Measurements from ENCODE around the gene RAB7A.

RAB7A gene

DNA sequence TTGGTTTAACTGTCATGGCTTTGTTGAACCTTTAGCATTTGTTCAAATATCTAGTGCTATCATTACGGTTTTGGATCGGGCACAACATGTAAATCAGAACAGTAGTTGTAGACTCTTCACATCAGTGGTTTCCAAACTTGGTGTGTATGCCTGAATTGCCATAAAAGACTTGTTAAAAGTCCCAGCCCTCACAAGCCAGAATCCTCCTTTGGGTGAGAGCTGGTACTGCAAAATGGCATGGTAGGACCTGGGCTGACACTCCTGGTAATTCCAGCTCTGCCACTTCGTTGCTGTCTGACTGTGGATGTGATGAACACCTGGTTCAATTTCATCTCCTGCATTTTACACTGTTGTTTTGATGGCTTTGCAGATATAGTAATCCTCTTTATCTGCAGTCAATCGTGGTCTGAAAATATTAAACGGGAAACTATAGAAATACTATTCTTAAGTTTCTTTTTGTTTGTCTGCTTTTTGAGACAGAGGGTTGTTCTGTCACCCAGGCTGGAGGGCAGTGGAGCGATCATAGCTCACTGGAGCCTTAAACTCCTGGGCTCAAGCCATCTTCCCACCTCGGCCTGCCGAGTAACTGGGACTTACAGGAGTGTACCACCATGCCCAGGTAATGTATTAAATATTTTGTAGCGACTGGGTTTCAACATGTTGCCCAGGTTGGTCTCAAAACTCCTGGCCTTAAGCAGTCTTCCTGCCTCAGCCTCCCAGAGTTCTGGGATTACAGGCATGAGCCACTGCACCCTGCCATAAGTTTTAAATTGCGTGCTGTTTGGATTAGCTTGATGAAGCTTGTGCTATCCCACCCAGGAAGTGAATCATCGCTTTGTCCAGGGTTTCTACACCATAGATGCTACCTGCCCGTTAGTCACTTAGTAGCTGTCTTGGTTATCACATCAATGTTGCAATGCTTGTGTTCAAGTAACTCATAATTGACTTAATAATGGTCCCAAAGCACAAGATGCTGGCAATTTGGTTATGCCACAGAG, 61.6 kb downstream of the RAB7A start:
- no peak for DNase-seq

DNA sequence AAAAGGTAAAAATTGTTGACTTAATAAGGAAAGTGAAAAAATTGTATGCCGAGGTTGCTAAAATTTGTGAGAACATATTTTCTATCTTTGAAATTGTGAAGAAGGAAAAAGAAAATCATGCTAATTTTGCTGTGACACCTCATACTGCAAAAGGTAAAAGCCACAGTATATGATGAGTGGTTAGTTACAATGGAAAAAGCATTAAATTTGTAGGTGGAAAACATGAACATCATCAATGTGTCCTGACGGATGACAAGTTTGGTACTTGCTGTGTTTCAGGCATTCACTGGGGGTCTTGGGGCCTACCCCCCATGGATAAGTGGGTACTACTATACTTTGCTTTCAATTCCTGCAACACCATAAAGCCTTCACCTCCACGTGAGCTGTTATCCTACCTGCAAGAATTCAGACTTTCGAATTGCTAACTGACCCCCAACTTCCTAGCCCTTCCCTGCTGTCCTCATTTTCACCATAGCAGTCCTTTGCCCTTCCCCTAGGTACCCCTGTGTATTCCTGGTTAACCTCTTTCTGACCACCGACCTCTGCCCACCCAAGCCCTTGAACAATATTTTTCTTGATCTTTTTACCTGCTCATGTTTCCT, 62.4 kb downstream of the RAB7A start:
- DNase-seq = no peak

DNA sequence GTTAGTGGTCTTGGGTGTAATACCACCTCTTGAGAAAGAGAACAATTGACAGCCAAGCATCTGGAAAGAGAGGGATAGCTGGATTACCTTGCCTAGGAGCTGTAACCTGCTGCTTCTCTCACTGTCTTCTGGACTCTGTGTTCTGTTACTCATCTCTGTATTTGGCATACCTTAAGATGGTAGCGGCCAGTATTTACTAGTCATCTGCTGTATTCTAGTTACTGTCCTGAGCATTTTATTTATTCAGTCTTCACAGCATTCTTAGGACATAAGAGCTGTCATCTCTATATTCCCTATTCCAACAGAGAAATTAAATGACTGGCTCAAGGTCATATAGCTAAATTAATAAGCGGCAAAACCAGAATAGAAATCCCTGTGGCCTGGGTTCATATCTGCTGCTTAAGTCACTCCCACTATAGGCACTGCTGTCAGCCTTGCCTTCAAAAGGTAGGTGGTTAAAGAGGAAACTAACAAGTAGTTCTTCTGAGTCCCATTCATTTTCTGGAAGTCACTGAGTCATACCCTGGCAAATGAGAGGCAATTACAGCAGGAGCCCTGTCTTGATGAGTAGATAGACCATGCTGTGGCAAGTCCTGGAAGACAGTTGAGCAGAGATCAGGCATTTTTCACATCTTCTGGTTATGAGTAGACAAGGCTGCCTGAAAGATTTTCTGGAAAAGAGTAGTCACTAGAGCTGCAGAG, 68.2 kb downstream of the RAB7A start:
- DNase-seq = peak in 10 of 56 donors; percentile 15 to 56 (median 40)

DNA sequence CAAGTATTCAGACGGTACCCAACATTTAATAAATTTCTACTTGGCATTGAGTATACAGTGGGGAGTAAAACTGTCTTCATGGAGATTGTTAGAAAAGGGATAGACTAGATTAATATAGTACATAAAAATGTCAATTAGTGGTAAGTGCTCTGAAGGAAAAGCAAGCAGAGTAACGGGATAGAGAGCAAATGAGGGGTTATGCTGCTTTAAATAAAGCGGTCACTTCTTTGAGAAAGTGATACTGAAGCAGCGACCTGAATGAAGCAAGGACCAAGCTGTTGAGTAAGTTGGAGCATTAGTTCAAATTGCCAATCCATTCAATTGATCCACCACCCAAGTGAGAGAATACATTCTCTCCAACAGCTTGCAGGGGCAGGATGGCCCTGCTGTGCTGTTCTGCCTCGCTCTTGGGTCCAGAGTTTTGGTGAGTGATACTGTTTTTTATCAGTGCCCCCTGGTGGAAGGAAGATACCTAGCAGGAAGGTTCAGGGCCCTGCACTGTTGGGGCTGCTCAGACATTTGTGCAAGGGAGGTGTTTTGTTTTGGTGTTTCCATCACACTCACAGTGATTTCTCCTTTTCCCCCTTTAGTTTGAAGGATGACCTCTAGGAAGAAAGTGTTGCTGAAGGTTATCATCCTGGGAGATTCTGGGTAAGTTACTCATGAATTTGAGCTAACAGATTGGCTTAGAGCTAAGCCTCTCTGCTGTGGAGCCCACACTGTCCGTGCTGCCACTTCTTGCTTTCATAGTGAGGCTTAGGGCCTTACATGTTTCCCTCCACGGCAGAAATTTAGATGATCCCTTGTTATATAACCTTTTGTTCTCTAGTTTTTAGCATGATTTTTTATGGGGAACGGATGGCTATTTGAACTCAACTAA, 69.0 kb downstream of the RAB7A start:
- peak in 31 of 56 donors; percentile 11 to 65 (median 29) for DNase-seq

DNA sequence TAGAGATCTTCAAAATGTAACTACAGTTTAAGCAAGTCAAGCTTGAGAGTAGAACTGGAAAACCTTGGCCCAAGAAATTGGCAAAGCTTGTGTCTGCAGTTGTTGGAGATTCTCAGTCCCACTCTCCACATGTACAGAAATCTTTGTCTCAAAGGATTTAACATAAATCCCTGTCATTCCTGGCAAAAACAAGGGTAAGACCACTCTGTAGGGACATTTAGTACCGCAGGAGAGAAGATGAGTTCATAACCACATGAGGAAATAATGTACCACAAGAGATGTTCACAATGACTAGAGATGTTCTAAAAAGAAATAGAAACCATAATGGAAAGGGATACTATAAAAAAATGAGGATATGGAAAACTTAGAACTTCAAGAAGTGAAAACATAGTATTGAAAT, 73.7 kb downstream of the RAB7A start:
- DNase-seq = no peak

DNA sequence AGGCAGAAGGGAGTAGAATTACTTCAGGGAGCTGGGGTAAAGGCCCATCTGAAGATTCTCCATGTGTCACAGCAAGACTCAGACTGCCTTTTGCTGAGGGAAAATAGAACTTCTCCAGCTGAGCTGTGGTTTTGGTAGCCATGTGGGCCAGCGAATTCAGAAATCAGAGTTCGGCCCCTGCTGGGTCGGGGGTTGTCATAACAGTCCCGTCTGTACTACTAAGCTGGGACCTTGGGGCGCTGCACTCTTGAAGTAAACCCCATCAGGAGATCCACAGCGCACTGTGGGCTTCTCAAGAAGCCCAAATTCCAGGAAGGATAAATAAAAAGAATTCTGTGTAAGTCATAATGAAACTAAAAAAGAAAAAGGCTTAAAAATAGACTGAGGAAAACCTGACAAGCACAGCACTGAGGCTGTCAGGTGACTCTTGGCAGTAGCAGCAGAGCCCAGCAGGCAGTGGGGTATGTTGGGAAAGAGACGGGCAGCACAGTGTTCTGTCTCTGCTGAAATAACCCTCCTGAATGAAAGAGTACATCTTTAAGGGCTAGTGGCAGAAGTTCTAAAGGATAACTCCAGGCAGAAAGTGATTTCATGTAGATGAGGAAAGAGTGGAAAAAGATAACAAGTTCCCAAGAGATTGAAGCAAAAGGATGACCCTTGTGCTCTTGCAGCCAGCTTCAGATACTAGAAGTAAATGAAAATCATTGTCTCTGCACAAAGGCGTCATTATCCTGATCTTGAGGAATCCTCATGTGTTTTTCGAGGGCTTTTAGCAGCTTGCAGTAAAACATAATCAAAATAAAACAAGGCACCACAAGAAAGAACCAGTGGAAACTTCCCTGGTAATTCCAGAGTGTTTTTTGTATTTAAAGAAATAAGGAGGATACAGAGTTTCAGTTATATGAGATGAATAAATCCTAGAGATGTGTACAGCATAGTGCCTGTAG, 74.5 kb downstream of the RAB7A start:
- DNase-seq = peak in 32 of 56 donors; percentile 11 to 66 (median 34)

DNA sequence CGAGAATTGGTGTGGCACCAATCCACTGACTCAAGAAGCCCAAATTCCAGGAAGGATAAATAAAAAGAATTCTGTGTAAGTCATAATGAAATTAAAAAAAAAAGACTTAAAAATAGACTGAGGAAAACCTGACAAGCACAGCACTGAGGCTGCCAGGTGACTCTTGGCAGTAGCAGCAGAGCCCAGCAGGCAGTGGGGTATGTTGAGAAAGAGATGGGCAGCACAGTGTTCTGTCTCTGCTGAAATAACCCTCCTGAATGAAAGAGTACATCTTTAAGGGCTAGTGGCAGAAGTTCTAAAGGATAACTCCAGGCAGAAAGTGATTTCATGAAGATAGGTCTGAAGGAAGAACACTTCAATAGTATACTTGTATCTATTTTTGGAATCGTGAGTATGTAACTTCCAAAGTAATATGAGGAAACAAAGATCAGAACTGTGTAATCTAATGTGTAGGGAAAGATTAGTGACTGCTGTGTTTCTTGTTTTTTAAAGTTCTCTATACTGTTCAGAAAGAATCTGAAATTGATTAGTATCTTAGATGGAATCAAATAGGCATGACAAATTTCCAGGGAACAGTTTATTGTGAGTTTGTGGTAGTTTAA, 75.9 kb downstream of the RAB7A start:
- no peak for DNase-seq

DNA sequence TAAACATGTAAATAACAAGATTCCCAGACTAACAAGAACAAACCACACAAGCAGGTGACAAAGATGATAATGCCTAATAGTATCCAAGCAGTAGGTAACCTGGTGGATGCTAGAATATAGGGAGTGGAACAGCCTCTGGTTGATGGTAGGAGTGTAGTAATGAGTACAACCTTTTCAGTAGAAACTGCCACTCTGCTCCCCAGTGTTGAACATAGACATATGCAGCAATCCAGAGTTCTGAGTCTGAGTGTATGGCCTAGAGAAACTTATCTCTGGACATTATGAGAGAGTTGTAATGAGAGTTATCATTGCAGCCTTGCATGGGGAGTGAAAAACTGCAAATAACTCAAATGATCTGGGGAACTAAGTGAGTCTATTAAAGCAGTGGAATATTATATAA, 77.3 kb downstream of the RAB7A start:
- no peak for DNase-seq

DNA sequence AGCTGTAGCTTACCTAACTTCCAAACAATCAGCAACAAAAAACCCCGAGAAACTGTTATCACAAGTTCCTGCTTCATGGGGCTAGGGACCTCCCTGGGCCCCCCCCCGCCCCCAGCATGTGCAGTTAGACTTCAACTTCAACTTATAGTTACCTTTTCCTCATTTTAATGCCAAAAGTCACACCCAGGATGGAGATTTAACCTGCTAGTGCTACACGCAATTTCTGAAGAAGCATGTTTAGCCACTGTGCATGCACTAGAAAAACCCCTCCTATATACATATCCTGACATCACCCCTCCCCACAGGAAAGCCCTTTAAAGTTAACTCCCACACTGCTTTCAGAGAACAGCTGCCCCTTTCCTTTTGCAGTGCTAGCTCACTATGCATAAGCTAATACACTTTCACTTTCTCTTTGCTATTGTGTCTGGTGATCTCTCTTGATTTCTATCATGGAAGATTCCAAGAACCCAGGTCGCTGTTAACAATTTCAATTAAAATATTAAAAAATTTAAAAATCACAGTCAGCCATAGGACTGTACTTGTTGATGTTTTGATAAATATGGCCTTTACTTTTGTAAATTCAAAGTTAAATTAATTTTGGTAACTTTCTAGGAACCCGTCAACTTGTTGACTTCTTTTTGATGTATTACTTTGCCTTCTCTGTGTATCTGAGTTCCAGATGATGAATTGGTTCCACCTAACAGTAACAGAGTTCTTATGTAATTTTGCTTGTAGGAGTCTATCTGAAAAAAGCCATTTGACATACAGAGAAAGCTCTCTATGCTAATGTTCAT, 78.2 kb downstream of the RAB7A start:
- DNase-seq = no peak

DNA sequence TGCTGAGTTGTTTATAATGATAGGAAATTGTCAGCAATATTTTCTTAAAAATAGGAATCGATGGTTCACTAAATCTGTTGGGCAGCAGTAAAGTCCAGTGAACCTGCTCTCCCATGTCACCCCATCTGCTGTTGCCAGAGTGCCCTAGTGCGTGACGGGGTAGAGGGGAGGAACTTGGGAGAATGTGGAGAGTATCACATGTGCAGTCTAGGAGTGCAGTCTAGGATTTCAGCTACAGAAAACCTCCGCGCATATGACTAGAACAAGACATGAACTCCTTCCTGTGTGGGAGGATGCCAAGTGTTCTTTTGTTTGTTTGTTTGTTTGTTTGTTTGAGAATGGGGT, 78.8 kb downstream of the RAB7A start:
- DNase-seq = no peak

DNA sequence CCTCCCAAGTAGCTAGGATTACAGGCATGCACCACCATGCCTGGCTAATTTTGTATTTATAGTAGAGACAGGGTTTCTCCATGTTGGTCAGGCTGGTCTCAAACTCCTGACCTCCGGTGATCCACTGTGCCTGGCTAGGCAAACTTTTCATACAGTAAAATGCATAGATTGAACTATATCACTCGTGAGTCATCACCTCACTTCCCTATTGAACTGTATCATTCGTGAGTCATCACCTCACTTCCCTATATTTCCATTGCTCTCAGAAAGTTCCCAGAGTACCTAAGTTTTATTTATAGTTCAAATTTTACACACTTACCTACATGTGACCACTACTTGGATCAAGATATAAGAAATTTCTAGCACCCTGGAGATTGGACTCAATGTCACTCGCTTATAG, 79.8 kb downstream of the RAB7A start:
- DNase-seq = no peak

DNA sequence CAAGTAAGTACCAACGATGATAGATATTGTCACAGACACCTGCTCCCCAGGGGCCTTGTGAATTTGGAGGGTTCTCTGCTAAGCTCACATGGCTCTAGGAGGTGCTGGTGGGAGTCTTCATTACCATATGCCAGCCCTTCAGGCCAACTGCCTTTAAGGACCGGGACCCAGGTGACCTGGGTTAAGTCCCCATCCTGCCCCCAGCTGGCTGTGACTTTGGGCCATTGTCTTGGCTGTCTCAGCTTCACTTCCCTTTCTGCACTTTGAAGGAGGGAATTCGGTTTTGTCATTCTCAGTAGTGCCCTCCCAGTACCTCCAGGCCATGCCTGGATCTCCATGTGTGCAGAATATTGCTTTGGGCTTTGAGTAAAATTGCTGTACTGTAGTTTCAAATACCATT, 80.6 kb downstream of the RAB7A start:
- no peak for DNase-seq

DNA sequence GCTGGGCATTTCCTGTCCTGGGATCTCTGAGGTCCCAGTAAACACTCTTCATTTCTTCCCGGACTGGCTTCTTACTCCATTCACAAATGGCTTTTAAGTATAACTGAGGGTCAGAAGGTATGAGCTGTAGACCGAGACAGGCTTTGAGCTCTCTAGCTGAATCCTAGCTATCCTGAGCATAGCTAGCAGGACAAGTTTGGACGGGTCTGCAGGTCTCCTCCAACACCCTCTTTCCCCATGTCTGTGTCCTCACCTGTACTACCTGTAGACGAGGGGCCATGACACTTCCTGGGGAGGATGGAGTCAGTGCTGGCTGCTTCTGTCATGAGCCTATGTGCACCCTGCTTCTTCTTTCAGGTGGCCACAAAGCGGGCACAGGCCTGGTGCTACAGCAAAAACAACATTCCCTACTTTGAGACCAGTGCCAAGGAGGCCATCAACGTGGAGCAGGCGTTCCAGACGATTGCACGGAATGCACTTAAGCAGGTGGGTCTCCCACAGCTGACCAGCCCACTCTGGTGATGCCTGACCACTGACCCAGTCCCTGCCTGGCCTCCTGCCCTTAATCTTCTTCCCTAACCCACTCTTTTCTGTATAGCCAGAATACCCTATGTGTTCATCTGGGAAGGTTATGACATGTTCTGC, 81.3 kb downstream of the RAB7A start:
- DNase-seq = no peak

DNA sequence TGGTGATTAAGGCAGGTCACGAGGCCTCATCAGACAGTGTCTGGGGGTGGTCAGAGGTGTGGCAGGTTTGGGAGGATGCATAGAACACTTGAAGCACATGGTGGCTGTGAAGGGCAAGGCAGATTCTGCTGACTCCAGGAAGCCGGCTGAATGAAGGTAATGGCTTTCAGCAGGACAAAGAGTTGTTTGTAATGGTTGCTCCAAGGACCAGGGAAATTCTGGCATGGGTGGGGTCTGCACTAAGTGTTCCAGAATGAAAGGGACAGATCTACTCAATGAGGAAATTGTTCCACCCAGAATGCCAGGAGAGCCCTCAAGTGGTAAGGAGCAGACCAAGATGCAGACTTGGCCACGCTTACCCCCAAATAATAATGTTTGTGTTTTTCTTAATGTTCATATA, 82.7 kb downstream of the RAB7A start:
- peak in 13 of 56 donors; percentile 8 to 47 (median 24) for DNase-seq

DNA sequence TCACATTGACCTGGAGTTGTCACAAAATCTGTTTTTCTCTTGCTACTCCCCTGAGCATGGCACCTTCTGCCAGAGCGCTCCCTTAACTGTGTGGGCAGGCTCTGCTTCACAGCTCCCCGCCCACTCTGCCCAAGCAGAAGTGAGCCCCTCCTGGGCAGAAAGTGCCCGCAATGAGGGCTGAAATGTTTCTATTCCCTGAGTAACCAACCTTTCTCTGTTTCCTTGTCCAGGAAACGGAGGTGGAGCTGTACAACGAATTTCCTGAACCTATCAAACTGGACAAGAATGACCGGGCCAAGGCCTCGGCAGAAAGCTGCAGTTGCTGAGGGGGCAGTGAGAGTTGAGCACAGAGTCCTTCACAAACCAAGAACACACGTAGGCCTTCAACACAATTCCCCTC, 87.1 kb downstream of the RAB7A start:
- DNase-seq = peak in 9 of 56 donors; percentile 7 to 48 (median 27)

DNA sequence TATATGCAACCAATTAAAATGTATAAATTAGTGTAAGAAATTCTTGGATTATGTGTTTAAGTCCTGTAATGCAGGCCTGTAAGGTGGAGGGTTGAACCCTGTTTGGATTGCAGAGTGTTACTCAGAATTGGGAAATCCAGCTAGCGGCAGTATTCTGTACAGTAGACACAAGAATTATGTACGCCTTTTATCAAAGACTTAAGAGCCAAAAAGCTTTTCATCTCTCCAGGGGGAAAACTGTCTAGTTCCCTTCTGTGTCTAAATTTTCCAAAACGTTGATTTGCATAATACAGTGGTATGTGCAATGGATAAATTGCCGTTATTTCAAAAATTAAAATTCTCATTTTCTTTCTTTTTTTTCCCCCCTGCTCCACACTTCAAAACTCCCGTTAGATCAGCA, 88.1 kb downstream of the RAB7A start:
- no peak for DNase-seq

DNA sequence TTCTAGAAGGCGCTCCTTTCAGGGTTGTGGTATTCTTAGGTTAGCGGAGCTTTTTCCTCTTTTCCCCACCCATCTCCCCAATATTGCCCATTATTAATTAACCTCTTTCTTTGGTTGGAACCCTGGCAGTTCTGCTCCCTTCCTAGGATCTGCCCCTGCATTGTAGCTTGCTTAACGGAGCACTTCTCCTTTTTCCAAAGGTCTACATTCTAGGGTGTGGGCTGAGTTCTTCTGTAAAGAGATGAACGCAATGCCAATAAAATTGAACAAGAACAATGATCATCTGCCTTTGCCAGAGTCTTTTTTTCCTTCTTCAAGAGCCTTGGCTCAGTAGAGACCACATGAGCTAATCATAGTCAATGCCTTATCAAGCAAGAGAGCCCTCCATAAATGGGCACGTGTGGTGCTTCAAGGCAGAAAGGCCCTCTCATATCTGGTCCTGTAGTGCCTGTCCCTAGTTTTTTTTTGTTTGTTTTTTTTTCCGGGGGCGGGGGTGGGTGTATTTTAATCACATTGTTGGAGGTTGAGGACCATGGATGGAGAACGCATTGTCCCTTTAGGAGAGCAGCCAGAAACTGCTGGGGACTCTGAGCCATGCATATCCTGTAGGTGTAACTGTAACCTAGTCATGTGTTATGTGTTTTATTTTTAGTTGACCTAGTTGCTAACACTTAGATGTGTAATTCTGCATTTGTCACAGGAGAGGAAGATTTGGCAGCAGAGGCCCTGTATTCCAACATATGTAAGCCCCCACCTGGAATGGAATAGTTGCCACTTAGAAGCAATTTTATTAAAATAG, 88.7 kb downstream of the RAB7A start:
- DNase-seq = peak in 2 of 56 donors; percentile 28 to 61

All from nucleus accumbens (tissue), 56 donors.